Kidney (tissue), 14 donors: ENCODE measurements around the gene ATP8A2. TPM values are rescaled to one million over a fixed set of nuclear protein-coding genes. Genes with fewer than 3 reads are reported as not detected.

ENCODE experiments used
- DNase-seq, 5 donors: peaks; one replicate each; pipeline ENCODE4 v3.0.0-alpha.2; 2013 to 2020
- FAIRE-seq: peaks from 2 replicates; lab custom pipeline; 2012; peaks lifted over from hg19 to GRCh38; lab: Jason Lieb, UNC
- H3K27ac ChIP-seq, 2 donors: one replicate each; pipeline ENCODE4 v1.7.0; 2013; ENCODE audit warnings: low read depth in 2 of 2, low read length in 2 of 2, inconsistent platforms in 1 of 2
- H3K27me3 ChIP-seq: one replicate; pipeline ENCODE4 v1.7.1; 2013; ENCODE audit warnings: low read length, inconsistent platforms; ENCODE audit not compliant: control insufficient read depth, insufficient read depth
- H3K36me3 ChIP-seq, 3 donors: one replicate each; pipeline versions ENCODE4 v1.7.0 to v1.7.1; 2013; ENCODE audit warnings: low read length in 3 of 3, control low read depth in 1 of 3, inconsistent platforms in 1 of 3; ENCODE audit not compliant: insufficient read depth in 3 of 3, control insufficient read depth in 2 of 3
- H3K4me1 ChIP-seq, 3 donors: one replicate each; pipeline versions ENCODE4 v1.7.0 to v1.7.1; 2013; ENCODE audit warnings: low read length in 3 of 3, inconsistent platforms in 1 of 3, low read depth in 1 of 3; ENCODE audit not compliant: control insufficient read depth in 2 of 3, insufficient read depth in 2 of 3
- H3K4me3 ChIP-seq, 3 donors: one replicate each; pipeline versions ENCODE4 v1.7.0 to v1.8.1; 2013; ENCODE audit warnings: low read length in 3 of 3, control low read depth in 1 of 3, inconsistent platforms in 1 of 3
- H3K9ac ChIP-seq, 3 donors: one replicate each; pipeline versions ENCODE4 v1.7.0 to v1.7.1; 2013; ENCODE audit warnings: low read length in 3 of 3, control low read depth in 1 of 3, inconsistent platforms in 1 of 3
- H3K9me3 ChIP-seq, 3 donors: one replicate each; pipeline versions ENCODE4 v1.7.0 to v1.7.1; 2013; ENCODE audit warnings: low read length in 3 of 3, control low read depth in 1 of 3, inconsistent platforms in 1 of 3; ENCODE audit not compliant: control insufficient read depth in 2 of 3, insufficient read depth in 1 of 3
- intact Hi-C: fragments of 100-400 bp; cut with DNase I; formaldehyde crosslinking; loops from one replicate; pipeline ENCODE4 v1.11.1; 2022
- polyA plus RNA-seq: library from polyadenylated mRNA; stranded (reverse); fragments of 350-450 nt; fragmentation: Illumina TruSeq; extraction: RNeasy Lipid Tissue Mini Kit (QIAGEN cat#74804); gene quantifications from one replicate; pipeline ENCODE4 v1.2.3, GENCODE V29; 2014; ENCODE audit warnings: low read depth, low replicate concordance; ENCODE audit not compliant: insufficient read depth
- total RNA-seq: library from RNA; stranded (reverse); fragmentation: NEBNext Ultra II Directional; extraction: Animal tissue kit (Norgen Biotek cat#: 25700); gene quantifications from one replicate; pipeline ENCODE4 v1.2.1, GENCODE V29; 2021
- TF ChIP-seq, protein P1 (sequence below): IDR thresholded peaks from 3 replicates; pipeline ENCODE4 v1.5.1; 2012; ENCODE audit warnings: mild to moderate bottlenecking, moderate library complexity, borderline replicate concordance; ENCODE audit not compliant: insufficient read depth; ENCODE audit errors: extremely low read depth
- donor health status: control.
- donor health status: control.
- donor health status: control.
- donor health status: control.
- donor health status: control.
- donor health status: DM: yes; HTN: yes; CAD: no.
- donor health status: Normal renal cell carcinoma (clear cell type).

The ATP8A2 gene
- total and polyA plus RNA-seq, 2 donors from 2014 or later, result 0.50 to 0.73 TPM

DNA sequence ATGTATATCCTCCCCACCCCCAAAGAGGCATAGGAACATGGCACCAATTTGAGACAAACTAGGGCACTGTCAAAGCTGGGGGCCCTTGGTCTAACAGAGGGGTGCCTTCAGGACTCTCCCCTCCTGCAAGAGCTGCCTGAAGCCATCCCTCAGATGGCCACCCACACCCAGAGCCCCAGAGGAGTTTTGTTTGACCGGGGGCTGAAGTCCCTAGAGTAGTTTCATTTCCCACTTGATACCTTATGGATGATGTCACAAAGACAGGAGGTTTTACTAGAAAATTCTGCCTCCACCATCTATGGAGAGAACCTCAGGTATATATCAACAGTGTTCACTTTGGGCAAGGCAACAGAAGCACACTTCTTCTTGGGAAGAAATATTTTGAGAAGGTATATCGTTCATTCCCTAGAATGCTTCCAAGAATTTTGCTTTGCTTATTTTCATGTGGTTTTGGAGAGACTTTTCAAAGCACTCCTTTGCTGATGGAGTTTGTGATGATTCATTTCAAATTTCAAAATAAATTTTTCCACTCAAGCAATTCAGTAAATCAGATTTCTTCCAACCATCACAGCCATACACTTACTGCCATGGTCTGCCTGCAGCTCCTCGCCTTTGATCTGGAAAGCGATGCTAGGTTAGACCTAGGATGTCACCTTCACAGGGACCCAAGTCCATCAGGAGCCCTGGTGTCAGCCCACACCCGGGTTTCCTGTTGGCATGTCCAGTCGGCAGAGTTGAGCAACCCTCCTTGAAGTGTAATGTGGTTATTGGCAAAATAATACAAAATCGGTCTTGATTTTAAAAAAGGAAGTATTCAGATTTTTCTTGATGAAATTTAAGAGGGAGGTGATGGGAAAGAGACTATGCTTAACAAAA is 473.0 kb downstream of the ATP8A2 start:
- H3K27ac ChIP-seq, result no peak overlapping the region
- DNase-seq, result no peak

DNA sequence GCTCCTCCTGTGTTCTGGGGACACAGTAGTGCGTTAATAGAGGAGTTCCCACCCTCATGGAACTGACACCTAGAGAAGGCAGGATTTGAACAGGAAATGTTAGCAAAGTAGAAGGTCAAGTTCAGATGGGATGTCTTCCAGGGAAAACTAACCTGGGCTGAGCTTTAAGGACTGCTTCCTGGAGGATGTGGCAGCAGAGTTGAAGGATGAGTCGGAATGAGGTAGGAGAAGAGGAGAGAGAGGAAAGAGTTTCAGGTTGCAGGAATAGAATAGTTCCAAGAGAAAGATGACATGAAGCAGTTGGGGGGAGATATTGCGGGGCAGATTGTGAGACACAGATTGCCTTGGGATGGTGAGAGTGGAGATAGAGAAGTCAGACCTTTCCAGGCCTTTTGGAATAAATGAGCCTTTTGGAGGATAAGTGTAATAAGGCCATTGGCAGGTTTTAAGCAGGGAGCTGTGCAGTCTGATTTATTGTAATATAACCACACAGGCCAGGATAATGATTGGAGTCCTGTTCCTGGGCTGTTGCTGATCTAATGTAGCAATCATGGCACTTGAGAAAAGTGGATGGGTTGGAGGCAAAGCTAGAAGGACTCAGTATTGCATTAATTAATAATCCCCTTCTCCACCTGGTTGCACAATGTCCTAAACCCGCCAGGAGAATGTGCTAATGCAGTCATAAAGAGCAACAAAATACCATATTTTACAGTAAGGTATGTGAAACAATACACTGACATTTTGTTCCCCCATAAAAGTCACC is 474.6 kb downstream of the ATP8A2 start:
- Histone ChIP-seq H3K27me3 (no peaks in the 10 kb centered on the region), H3K4me3 (no peak overlapping the region), H3K36me3 (no peaks in the 10 kb centered on the region), H3K9me3 (no peaks in the 10 kb centered on the region), H3K9ac (no peak overlapping the region), H3K4me1 (no peaks in the 10 kb centered on the region), H3K27ac (no peak overlapping the region)
- FAIRE-seq (no peak), DNase-seq (no peak)
- intact Hi-C loops, result no loop called here
- TF ChIP-seq, protein P1, sequence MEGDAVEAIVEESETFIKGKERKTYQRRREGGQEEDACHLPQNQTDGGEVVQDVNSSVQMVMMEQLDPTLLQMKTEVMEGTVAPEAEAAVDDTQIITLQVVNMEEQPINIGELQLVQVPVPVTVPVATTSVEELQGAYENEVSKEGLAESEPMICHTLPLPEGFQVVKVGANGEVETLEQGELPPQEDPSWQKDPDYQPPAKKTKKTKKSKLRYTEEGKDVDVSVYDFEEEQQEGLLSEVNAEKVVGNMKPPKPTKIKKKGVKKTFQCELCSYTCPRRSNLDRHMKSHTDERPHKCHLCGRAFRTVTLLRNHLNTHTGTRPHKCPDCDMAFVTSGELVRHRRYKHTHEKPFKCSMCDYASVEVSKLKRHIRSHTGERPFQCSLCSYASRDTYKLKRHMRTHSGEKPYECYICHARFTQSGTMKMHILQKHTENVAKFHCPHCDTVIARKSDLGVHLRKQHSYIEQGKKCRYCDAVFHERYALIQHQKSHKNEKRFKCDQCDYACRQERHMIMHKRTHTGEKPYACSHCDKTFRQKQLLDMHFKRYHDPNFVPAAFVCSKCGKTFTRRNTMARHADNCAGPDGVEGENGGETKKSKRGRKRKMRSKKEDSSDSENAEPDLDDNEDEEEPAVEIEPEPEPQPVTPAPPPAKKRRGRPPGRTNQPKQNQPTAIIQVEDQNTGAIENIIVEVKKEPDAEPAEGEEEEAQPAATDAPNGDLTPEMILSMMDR, result no peak

More for the DNA sequence above, 473.0 kb downstream of the ATP8A2 start:
- Histone ChIP-seq H3K36me3 (no peaks in the 10 kb centered on the region), H3K4me3 (no peak overlapping the region), H3K9me3 (no peaks in the 10 kb centered on the region), H3K9ac (no peak overlapping the region), H3K27me3 (no peaks in the 10 kb centered on the region), H3K4me1 (no peaks in the 10 kb centered on the region)
- TF ChIP-seq, protein P1, result no peak
- no peak for FAIRE-seq
- intact Hi-C loops, result no loop called here

DNA sequence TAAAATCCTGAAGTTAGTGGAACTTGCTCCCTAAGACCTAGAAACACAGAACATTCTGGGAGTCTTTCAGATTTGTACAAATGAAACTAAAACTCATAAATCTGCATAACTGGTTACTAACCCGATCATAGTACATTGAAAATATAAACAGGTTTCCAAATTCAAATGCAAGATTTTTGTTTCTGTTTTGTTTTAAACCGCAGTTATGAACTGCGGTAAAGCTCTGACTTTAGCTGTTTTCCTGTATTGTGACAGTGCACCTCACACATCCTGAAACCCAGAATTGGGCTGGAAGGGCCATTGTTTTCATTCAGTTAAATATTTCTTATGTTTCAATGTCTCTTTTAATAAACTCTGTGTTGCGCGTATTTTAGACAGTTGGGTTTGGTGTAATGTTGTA is 475.4 kb downstream of the ATP8A2 start:
- no peaks in the 10 kb centered on the region for H3K36me3 ChIP-seq
- no peaks in the 10 kb centered on the region for H3K27me3 ChIP-seq
- no peaks in the 10 kb centered on the region for H3K4me1 ChIP-seq
- H3K9ac ChIP-seq, result no peak overlapping the region
- H3K9me3 ChIP-seq, result no peaks in the 10 kb centered on the region
- intact Hi-C loops, result no loop called here
- TF ChIP-seq, protein P1, result no peak
- H3K4me3 ChIP-seq, result no peak overlapping the region
- DNase-seq, result no peak
- H3K27ac ChIP-seq, result no peak overlapping the region
- no peak for FAIRE-seq
